GM18511 (cell line): ENCODE results near the gene AP2S1.
A peak's percentile ranks its signal among the peaks of the same experiment; 100 is the strongest.
"Not testable (repeated sequence)": the region's sequence is repeated elsewhere in the genome, so short reads cannot be mapped to it uniquely, and the experiment has no call there.

Source experiments
- ATAC-seq: cut with Tn5 transposase; IDR thresholded peaks from one replicate; pipeline ENCODE4 v1.9.1; 2021; ENCODE audit warnings: mild to moderate bottlenecking, moderate library complexity; ENCODE audit not compliant: unreplicated experiment

The AP2S1 gene

GRCh38 chr19:46850228-46851203 lies at the start of gene AP2S1:
AP2S1 (minus strand) TSS chr19:46850846; CDS start chr19:46850766, 80 bp downstream.
- ATAC-seq: peak; percentile 89

DNA sequence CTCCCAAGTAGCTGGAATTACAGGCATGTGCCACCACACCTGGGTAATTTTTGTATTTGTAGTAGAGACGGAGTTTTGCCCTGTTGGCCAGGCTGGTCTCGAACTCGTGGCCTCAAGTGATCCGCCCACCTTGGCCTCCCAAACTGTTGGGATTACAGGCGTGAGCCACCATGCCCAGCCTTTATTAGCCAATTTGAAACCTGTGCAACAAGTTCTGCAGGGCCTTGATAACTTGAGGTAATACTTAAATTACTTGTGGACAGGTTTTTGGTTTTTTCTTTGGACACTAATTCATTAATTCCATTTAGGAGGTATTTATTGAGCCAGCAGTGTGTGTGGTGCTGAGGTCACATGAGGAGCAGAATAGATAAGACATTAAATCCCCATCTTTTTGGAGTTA lies 49.7 kb upstream of the AP2S1 start:
- ATAC-seq: no peak

- no peak for ATAC-seq
Measured at GRCh38 chr19:46898731-46899130, 48.1 kb upstream of the AP2S1 start.

DNA sequence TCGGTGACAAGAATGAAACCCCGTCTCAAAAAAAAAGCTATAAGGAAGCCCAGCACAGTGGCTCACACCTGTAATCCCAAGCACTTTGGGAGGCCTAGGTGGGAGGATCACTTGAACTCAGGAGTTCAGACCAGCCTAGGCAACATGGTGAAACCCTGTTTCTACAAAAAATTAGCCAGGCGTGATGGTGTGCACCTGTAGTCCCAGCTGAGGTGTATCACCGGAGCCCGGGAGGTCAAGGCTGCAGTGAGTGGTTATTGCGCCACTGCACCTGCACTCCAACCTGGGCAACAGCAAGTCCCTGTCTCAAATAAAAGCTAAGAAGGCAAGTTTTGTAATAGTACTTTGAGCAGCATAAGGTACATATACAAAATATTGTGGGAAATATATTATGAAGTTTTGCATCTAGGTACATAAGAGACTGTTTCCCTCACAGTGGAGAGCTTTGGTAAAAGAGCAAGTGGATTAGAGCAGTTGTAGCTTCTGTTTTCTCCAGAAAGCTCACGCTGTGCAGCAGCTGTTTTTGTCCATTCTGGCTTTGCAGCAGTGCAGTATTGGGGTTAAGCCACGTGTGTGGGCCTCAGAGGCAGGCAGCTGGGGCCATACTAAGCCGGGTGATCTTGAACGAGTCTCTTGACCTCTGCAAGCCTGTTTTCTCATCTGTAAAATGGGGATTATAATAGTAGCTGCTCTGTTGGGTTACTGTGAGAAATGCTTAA lies 45.6 kb upstream of the AP2S1 start:
- no peak for ATAC-seq

DNA sequence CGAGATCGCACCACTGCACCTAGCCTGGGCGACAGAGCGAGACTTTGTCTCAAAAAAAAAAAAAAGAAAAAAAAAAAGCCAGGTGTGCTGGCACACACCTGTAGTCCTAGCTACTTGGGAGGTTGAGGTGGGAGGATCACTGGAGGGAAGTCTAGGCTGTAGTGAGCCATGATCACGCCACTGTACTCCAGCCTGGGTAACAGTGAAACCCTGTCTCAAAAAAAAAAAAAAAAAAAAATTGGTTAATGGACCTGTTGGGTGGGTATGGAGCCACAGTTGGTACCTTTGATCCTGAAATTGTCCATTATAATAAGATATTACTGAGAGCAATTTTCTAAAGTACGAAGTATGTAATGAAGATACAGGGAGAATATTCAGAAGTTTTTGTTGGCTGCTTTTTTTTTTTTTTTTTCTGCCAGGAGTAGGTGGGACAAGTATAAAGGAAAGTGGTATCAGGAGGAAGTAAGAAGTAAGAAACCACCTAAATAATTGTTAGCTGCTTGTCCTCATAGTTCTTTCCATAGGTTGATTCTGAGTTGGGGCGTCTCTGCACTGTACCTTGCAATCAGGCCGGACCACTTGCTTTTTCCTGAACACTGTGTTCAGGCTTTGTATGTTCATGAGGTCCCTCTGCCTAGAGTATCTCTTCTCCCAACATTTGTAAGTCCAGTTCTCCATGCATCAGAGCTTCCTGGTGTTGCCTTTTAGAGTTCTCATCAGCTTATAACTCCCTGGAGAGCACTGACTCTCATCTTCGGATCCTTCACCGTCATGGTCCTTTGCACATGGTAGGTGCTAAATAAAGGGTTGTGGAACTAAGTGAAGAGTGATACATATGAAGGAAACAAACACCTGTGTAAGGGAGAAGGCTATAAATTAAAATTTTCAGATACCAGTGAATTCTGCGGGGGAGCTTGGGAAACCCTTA lies 41.9 kb upstream of the AP2S1 start:
- ATAC-seq: no peak

GRCh38 chr19:46890423-46891170 lies 40.0 kb upstream of the AP2S1 start:
- no peak for ATAC-seq

- no peak for ATAC-seq
Measured at GRCh38 chr19:46887240-46887782, 36.7 kb upstream of the AP2S1 start.

- no peak for ATAC-seq
Measured at GRCh38 chr19:46886546-46887239, 36.0 kb upstream of the AP2S1 start.

DNA sequence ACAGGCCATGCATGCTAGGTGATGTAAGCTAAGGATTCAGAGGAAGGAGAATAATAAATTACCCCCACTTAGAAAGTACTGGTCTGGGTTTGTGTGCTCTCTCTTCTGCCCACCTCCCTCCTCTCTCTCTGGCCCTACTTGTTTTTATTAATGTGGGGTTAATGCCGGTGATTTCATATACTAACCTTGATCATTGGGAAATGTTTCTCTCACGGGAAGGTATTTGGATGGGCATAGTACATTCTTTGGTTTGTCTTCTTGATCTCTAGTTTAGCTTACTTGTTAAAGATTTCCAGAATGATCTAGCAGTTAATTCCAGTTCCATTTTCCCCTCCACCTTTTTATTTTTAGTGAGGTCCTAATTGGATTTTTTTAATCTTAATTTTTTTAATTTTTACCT lies 34.8 kb upstream of the AP2S1 start:
- ATAC-seq: no peak

DNA sequence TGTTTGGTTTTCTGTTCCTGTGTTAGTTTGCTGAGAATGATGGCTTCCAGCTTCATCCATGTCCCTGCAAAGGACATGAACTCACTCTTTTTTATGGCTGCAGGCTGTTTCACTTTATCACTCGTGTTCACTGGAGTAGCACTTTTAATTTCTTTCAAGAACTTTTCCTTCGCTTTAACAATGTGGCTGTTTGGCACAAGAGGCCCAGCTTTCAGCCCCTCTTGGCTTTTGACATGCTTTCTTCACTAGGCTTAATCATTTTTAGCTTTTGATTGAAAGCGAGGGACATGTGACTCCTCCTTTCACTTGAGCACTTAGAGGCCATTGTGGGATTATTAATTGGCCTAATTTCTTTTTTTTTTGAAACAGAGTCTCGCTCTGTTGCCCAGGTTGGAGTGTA lies 32.1 kb upstream of the AP2S1 start:
- not testable (repeated sequence) for ATAC-seq

GRCh38 chr19:46882034-46882433 lies 31.4 kb upstream of the AP2S1 start:
- ATAC-seq: no peak

- ATAC-seq: no peak
Measured at GRCh38 chr19:46881092-46881491, 30.4 kb upstream of the AP2S1 start.

- ATAC-seq: no peak
Measured at GRCh38 chr19:46880431-46880830, 29.8 kb upstream of the AP2S1 start.

DNA sequence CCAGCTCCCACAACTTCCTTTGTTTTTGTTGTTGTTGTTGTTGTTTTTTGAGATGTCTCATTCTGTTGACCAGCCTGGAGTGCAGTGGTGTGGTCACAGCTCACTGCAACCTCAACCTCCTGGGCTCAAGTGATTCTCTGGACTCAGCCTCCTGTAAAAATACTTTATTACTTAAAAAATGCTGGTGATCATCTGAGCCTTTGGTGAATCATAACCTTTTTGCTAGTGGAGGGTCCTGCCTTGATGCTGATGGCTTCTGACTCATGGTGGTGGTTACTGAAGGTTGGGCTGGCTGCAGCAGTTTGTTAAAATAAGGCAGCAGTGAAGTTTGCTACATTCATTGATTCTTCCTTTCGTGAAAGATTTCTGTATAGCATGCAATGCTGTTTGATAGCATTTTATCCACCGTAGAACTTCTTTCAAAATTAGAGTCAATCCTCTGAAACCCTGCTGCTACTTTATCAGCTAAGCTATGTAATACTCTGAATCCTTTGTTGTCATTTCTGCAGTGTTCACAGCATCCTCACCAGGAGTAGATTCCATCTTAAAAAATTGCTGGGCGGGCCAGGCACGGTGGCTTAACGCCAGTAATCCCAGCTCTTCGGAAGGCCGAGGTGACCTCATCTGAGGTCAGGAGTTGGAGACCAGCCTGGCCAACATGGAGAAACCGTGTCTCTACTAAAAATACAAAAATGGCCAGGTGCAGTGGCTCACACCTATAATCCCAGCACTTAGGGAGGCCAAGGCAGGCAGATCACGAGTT lies 28.1 kb upstream of the AP2S1 start:
- ATAC-seq: no peak

DNA sequence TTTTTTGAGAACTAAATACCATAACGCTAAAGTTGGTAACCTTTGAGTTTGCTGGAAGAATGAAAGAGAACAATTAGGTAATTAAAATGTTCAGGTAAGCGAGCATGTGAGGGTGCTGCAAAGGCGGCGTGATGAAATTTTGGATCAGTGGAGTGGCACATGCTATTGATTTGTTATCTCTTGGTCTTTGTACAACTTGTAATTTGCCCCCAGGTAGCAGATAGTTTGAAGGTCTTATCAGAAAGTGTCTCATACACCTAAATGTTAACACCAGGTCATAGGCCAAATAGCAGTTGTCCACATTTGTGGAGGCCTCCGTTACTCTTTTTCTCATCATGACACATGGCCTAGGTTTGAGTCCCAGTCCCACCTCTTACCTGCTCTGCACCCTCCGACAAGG lies 25.0 kb upstream of the AP2S1 start:
- no peak for ATAC-seq

DNA sequence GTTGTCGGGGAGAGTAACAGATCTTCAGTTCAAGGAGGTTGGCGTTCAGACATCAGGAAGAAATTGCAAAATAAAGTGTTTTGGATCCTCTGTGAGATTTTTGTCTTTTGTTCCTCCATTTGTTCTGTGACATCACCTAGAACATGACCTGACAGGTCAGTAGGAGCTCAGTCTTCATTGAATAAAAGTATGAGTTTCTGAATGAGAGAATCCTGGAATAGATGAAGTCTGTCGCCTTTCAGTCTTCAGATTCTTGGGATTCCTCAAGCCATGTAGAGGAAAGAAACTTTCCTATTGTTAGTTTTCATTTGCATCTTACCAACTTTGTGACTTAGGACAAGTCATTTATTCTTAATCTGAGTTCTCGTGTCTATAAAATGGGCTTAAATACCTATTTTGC lies 24.6 kb upstream of the AP2S1 start:
- ATAC-seq: no peak

DNA sequence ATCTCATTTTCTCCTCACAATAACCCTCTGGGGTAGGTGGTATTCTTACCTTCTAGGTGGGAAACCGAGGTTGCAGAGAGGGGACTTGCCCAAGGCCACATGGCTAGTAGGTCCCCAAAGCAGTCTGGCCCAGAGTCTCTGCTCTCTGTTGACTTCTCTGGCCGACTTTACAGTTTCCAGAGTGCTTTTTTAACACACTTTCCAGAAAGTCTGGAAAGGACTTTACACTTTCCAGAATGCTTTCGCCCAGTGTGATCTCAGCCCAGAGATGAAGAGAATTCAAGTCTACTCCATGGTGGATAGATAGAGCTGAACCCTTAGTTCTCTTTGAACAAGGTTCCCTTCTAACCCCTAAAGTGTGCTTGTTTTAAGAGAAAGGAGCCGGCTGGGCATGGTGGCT lies 22.3 kb upstream of the AP2S1 start:
- no peak for ATAC-seq

- ATAC-seq: not testable (repeated sequence)
Measured at GRCh38 chr19:46871173-46871572, 20.5 kb upstream of the AP2S1 start.
